GM23338 (cell line): Measurements from ENCODE around the gene SLCO3A1. TPM values are rescaled to one million over a fixed set of nuclear protein-coding genes. Genes with fewer than 3 reads are reported as not detected.

Source experiments
- ATAC-seq: fragments of 200-7000 bp; cut with Tn5 transposase; 3 replicates; pipeline ENCODE4 v1.9.1; 2020
- DNase-seq: peaks from one replicate; pipeline ENCODE4 v3.0.0-alpha.2; 2015; ENCODE audit warnings: low spot score
- H2AFZ ChIP-seq: fragments of 200-600 bp; sonication (generic); 2 replicates; pipeline ENCODE4 v1.8.0; 2016; ENCODE audit warnings: antibody characterized with exemption, mild to moderate bottlenecking, moderate library complexity
- H3F3A ChIP-seq: fragments of 200-600 bp; sonication (generic); replicated peaks from 2 replicates; pipeline ENCODE4 v1.8.0; 2017; ENCODE audit warnings: antibody characterized with exemption, mixed run types, low read depth
- H3K27ac ChIP-seq: fragments of 200-600 bp; sonication (generic); 2 replicates; pipeline ENCODE4 v1.6.1; 2016; ENCODE audit warnings: low read depth
- H3K27me3 ChIP-seq: fragments of 200-600 bp; sonication (generic); 2 replicates; pipeline ENCODE4 v1.8.0; 2016; ENCODE audit warnings: mild to moderate bottlenecking, mixed run types, moderate library complexity; ENCODE audit not compliant: insufficient read depth
- H3K36me3 ChIP-seq: fragments of 200-600 bp; sonication (generic); 2 replicates; pipeline ENCODE4 v1.8.0; 2016; ENCODE audit warnings: mild to moderate bottlenecking; ENCODE audit not compliant: insufficient read depth
- H3K4me1 ChIP-seq: fragments of 200-600 bp; sonication (generic); 2 replicates; pipeline ENCODE4 v1.8.0; 2016; ENCODE audit warnings: mild to moderate bottlenecking, moderate library complexity; ENCODE audit not compliant: insufficient read depth
- H3K4me2 ChIP-seq: fragments of 200-600 bp; sonication (generic); 2 replicates; pipeline ENCODE4 v1.7.1; 2017; ENCODE audit warnings: mixed run types
- H3K4me3 ChIP-seq: fragments of 200-600 bp; sonication (generic); 2 replicates; pipeline ENCODE4 v1.6.1; 2016; ENCODE audit warnings: mixed run types
- H3K79me2 ChIP-seq: fragments of 200-600 bp; sonication (generic); replicated peaks from 2 replicates; pipeline ENCODE4 v1.8.0; 2017; ENCODE audit warnings: mild to moderate bottlenecking; ENCODE audit not compliant: insufficient read depth
- H3K9me2 ChIP-seq: fragments of 200-600 bp; sonication (generic); 2 replicates; pipeline ENCODE4 v1.8.0; 2017; ENCODE audit not compliant: insufficient read depth
- H4K20me1 ChIP-seq: fragments of 200-600 bp; sonication (generic); replicated peaks from 2 replicates; pipeline ENCODE4 v1.8.0; 2017; ENCODE audit warnings: mild to moderate bottlenecking; ENCODE audit not compliant: insufficient read depth
- H3K27ac Mint-ChIP-seq: 2 replicates; pipeline ENCODE4 v1.8.0; 2020; ENCODE audit warnings: inconsistent platforms, mild to moderate bottlenecking, moderate library complexity, mixed read lengths
- H3K27me3 Mint-ChIP-seq: 3 replicates; pipeline ENCODE4 v1.8.0; 2022; ENCODE audit warnings: low read depth, mild to moderate bottlenecking, moderate library complexity, mixed read lengths, inconsistent platforms; ENCODE audit not compliant: insufficient read depth, poor library complexity
- H3K36me3 Mint-ChIP-seq: 3 replicates; pipeline ENCODE4 v1.8.0; 2021; ENCODE audit warnings: low read depth, mild to moderate bottlenecking, inconsistent platforms, moderate library complexity, mixed read lengths
- H3K4me1 Mint-ChIP-seq: 3 replicates; pipeline ENCODE4 v1.8.0; 2020; ENCODE audit warnings: mild to moderate bottlenecking, inconsistent platforms, mixed read lengths
- H3K4me3 Mint-ChIP-seq: 3 replicates; pipeline ENCODE4 v1.8.0; 2021; ENCODE audit warnings: moderate library complexity, mild to moderate bottlenecking, inconsistent platforms, mixed read lengths
- H3K9me3 Mint-ChIP-seq: 3 replicates; pipeline ENCODE4 v1.8.0; 2020; ENCODE audit warnings: moderate library complexity, mild to moderate bottlenecking, inconsistent platforms, mixed read lengths
- CREB1 ChIP-seq: fragments of 250-450 bp; sonication (Bioruptor Pico); IDR thresholded peaks from 2 replicates; pipeline ENCODE4 v1.5.0; 2020; ENCODE audit warnings: low read depth, mild to moderate bottlenecking, moderate library complexity
- CTCF ChIP-seq, 2 experiments: fragments of 200-600 bp in 1 of 2; sonication (generic) in 1 of 2; conservative IDR thresholded peaks; 2 replicates each; pipeline versions ENCODE4 v1.5.1 to v1.6.1; 2016 to 2017; ENCODE audit warnings: antibody characterized with exemption in 2 of 2, low read depth in 2 of 2, mild to moderate bottlenecking in 2 of 2, moderate library complexity in 1 of 2
- EZH2 ChIP-seq: fragments of 200-600 bp; sonication (generic); IDR thresholded peaks from one replicate; pipeline ENCODE4 v1.8.0; 2017; ENCODE audit warnings: antibody characterized with exemption, mild to moderate bottlenecking, low read depth; ENCODE audit not compliant: unreplicated experiment
- EZH2phosphoT487 ChIP-seq: fragments of 200-600 bp; sonication (generic); IDR thresholded peaks from one replicate; pipeline ENCODE4 v1.8.1; 2018; ENCODE audit warnings: antibody characterized with exemption; ENCODE audit not compliant: unreplicated experiment
- JUNB ChIP-seq: IDR thresholded peaks from one replicate; pipeline ENCODE4 v1.6.1; 2016; ENCODE audit warnings: antibody characterized with exemption; ENCODE audit not compliant: unreplicated experiment
- NANOG ChIP-seq: IDR thresholded peaks from 2 replicates; pipeline ENCODE4 v1.6.1; 2016; ENCODE audit warnings: antibody characterized with exemption, borderline replicate concordance
- REST ChIP-seq: IDR thresholded peaks from one replicate; pipeline ENCODE4 v1.6.1; 2018; ENCODE audit warnings: antibody characterized with exemption; ENCODE audit not compliant: unreplicated experiment
- STAT1 ChIP-seq: IDR thresholded peaks from one replicate; pipeline ENCODE4 v1.6.1; 2016; ENCODE audit warnings: antibody characterized with exemption; ENCODE audit not compliant: unreplicated experiment
- ZNF114 ChIP-seq: fragments of 250-450 bp; sonication (Bioruptor Pico); IDR thresholded peaks from 2 replicates; pipeline ENCODE4 v1.5.0; 2020; ENCODE audit warnings: mild to moderate bottlenecking, moderate library complexity
- ZNF331 ChIP-seq: fragments of 250-450 bp; sonication (Bioruptor Pico); IDR thresholded peaks from 2 replicates; pipeline ENCODE4 v1.5.0; 2020; ENCODE audit warnings: low read depth, mild to moderate bottlenecking, moderate library complexity
- polyA plus RNA-seq: library from polyadenylated mRNA; unstranded; fragments of >200 nt; fragmentation: Nextera tagmentation; extraction: Ambion mirVana; gene quantifications from 2 replicates; pipeline ENCODE4 v1.2.1, GENCODE V29; 2016
- total RNA-seq: library from RNA; depleted of rRNA; stranded (reverse); fragments of >200 nt; shearing (Covaris generic); gene quantifications from 2 replicates; pipeline ENCODE4 v1.2.3, GENCODE V29; 2014
- TF ChIP-seq, protein P1 (sequence below): IDR thresholded peaks from 2 replicates; pipeline ENCODE4 v1.6.1; 2016; ENCODE audit warnings: antibody characterized with exemption

The SLCO3A1 gene
- total and polyA plus RNA-seq, 2 experiments from 2014 or later: 7.3 to 9.4 TPM

GRCh38 chr15:91924837-91925495 is 71.5 kb downstream of the SLCO3A1 start:
- Histone ChIP-seq H4K20me1 (no peaks in the 10 kb centered on the region; the same call in 1 of the 2 replicates), H3K27me3 (no peaks in the 10 kb centered on the region), H3F3A (no peaks in the 10 kb centered on the region), H3K9me2 (peaks cover 10% of the 10 kb centered on the region; the same call in 1 of the 2 replicates), H3K36me3 (no peaks in the 10 kb centered on the region), H2AFZ (no peak overlapping the region), H3K4me1 (peaks cover 34% of the 10 kb centered on the region), H3K27ac (no peak overlapping the region), H3K4me2 (no peak overlapping the region), H3K4me3 (no peak overlapping the region), H3K79me2 (peaks cover 37% of the 10 kb centered on the region)
- Mint-ChIP-seq H3K9me3 (no peaks in the 10 kb centered on the region), H3K27ac (no peak overlapping the region), H3K4me1 (peaks cover 48% of the 10 kb centered on the region), H3K27me3 (no peaks in the 10 kb centered on the region), H3K4me3 (no peak overlapping the region), H3K36me3 (no peaks in the 10 kb centered on the region)
- no peak for ATAC-seq
- TF ChIP-seq NANOG (no peak), JUNB (no peak), STAT1 (no peak), ZNF331 (CRISPR knock-in tag) (no peak), CTCF (conservative IDR thresholded peaks at IDR 0.05; ENCODE audit: low read depth in 2 of 2) (no peak), EZH2phosphoT487 (no peak), REST (no peak), CREB1 (CRISPR knock-in tag) (no peak), ZNF114 (CRISPR knock-in tag) (no peak), EZH2 (no peak)
- TF ChIP-seq, protein P1, sequence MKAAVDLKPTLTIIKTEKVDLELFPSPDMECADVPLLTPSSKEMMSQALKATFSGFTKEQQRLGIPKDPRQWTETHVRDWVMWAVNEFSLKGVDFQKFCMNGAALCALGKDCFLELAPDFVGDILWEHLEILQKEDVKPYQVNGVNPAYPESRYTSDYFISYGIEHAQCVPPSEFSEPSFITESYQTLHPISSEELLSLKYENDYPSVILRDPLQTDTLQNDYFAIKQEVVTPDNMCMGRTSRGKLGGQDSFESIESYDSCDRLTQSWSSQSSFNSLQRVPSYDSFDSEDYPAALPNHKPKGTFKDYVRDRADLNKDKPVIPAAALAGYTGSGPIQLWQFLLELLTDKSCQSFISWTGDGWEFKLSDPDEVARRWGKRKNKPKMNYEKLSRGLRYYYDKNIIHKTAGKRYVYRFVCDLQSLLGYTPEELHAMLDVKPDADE: no peak
- no peak for DNase-seq
